Measurements from ENCODE around the gene SDC3.

DNA sequence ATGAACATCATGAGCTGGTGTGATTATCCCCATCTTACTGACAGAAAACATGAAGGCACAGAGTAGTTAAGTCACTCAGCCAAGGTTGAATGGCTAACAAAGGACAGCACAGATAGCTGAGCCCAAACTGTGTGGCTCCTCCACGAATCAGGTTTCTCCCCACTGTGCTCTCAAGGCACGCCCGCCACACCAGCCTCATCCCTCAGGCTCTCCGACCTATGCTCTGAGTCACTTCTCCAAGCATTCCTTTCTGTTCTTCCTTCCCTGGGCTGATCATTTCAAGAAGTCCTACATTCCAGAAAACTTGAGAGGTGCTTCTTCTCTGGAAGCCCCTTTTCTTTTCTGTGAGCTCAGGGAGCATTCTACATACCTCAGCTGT lies 25.3 kb upstream of the SDC3 start:
- TF ChIP-seq CTCF (IDR thresholded peaks at IDR 0.05) (no peak), POLR2A (IDR thresholded peaks at IDR 0.05) (no peak)
